A549 (cell line): ENCODE data around the gene GALNTL6.

Experiments used
- BHLHE40 ChIP-seq: IDR thresholded peaks from 2 replicates; pipeline ENCODE4 v1.6.1; 2012; ENCODE audit warnings: low read depth, low read length, inconsistent platforms
- CTCF ChIP-seq: fragments of >200 bp; sonication (Bioruptor Twin); formaldehyde crosslinking; IDR thresholded peaks from 3 replicates; pipeline ENCODE4 v1.5.1; 2016
- E2F6 ChIP-seq: IDR thresholded peaks from 2 replicates; pipeline ENCODE4 v1.6.1; 2012; ENCODE audit warnings: low read depth, borderline replicate concordance
- FOSL2 ChIP-seq, 2 experiments: fragments of 450-650 bp in 1 of 2; fragments of >200 bp in 1 of 2; sonication (Bioruptor Twin) in 1 of 2; formaldehyde crosslinking; IDR thresholded peaks; 2 replicates each; pipeline versions ENCODE4 v1.5.0 to v1.6.1; 2016 to 2020; ENCODE audit warnings: mild to moderate bottlenecking in 1 of 2, moderate library complexity in 1 of 2
- POLR2A ChIP-seq: IDR thresholded peaks from 2 replicates; pipeline ENCODE4 v1.6.1; 2012; ENCODE audit warnings: mild to moderate bottlenecking, low read length
- RARB ChIP-seq: fragments of 250-450 bp; sonication (Bioruptor Pico); IDR thresholded peaks from 2 replicates; pipeline ENCODE4 v1.8.0; 2021; ENCODE audit warnings: mild to moderate bottlenecking, moderate library complexity
- SMC3 ChIP-seq: fragments of >200 bp; sonication (Bioruptor Twin); formaldehyde crosslinking; IDR thresholded peaks from 3 replicates; pipeline ENCODE4 v1.6.1; 2018; ENCODE audit warnings: inconsistent platforms
- ZFP36 ChIP-seq: fragments of 450-650 bp; IDR thresholded peaks from 2 replicates; pipeline ENCODE4 v1.6.1; 2014; ENCODE audit warnings: borderline replicate concordance; ENCODE audit not compliant: partially characterized antibody

GRCh38 chr4:171985129-171985528 is 171.9 kb downstream of the GALNTL6 start:
- TF ChIP-seq CTCF (no peak), FOSL2 (IDR thresholded peaks at IDR 0.05) (no peak), FOSL2 (CRISPR knock-in tag; IDR thresholded peaks at IDR 0.05) (no peak), ZFP36 (no peak), POLR2A (no peak), E2F6 (no peak), BHLHE40 (no peak), RARB (CRISPR knock-in tag) (no peak), SMC3 (no peak)
